Stimulated activated CD4-positive, alpha-beta T cell treated with anti-CD3 and anti-CD28 coated beads, Interleukin-1b, Interleukin-23, amount 100 ng/mL, for 48 hours (primary cell): ENCODE measurements around the gene MGRN1.

Source experiments
- DNase-seq: peaks from one replicate; pipeline ENCODE4 v3.0.0-alpha.2; 2020

MGRN1 gene

DNA sequence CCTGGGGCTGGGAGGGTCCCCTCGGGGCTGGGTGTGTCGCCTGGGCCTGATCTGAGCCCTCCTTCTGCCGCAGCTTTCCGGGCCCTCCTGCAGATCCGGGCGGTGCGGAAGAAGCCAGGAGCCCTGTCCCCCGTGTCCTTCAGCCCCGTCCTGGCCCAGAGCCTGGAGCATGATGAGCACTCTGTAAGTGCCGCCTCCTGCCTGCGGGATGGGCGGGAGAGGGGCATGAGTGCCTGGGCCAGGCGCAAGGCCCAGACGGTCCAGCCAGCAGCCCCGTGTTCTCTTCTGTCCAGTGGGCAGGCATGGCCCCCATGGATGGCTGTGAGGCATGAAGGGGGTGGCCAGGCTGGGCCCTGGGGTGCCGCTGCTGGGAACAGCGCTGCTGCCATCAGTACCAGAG lies 52.8 kb downstream of the MGRN1 start:
- DNase-seq = no peak

DNA sequence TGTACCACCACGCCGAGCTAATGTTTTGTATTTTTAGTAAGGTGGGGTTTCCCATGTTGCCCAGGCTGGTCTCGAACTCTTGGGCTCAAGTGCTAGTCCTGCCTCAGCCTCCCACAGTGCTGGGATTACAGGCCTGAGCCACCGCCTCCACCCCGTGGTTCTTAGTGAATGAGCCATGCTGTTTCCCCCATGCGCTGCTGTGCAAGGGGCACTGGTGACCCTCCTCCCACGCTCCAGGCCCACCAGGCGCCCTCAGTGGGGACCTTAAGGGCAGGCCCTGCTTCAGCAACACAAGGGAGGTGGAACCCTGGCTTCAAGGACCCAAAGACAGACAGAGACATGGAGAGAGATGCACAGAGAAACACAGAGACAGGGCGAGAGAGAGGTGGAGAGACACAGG lies 53.4 kb downstream of the MGRN1 start:
- DNase-seq = no peak

DNA sequence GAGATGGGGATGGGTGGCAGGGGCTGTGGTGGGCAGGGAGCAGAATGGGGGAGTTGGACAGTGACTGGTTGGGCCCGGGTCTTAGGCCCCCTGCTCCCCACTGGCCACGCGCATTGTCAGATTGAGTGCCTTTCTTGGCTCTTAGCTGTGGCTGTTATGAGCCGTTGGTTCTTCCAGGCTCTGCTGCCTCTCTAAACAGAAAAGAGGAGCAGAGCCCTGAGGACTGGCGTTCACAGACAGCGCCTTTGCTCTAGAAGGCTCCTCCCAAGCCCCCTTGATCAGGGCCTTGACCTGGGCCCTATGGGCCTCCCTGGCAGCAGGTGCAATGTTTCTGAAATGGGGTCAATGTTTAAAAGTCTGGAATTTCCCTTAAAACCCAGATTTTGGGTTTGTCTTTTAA lies 54.0 kb downstream of the MGRN1 start:
- no peak for DNase-seq

DNA sequence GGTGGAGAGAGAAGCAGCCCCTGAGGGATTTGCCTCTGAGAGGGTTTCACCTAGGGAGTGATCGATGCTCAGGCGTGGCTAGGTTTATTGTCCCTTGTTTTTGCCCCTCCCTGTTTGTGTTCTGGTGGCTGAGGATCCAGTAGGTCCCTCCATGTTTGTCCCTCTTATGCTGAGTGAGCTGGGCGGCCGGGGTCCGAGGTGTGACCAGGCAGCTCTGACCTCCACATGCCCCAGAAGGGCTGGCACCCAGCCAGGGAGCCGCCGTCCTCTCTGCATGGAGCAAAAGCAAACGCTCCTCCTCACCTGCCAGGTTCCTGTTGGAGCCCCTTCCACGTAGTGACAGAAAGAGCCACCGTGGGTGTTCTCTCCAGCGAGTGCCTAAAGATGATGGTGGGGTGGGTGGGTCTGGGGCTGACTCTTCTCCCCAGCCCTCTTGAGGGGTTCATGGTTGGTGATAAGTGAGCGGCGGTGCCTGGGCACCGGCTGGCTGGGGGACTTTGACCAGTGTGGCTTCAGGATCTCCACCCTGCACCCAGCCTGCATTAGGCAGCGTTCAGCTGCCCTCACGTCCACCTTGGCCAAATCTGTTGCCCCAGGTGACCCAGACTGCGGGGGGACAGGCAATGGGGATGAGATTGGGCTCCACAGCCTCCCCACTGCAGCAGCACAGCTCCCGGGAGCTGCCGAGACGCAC lies 54.7 kb downstream of the MGRN1 start:
- no peak for DNase-seq

DNA sequence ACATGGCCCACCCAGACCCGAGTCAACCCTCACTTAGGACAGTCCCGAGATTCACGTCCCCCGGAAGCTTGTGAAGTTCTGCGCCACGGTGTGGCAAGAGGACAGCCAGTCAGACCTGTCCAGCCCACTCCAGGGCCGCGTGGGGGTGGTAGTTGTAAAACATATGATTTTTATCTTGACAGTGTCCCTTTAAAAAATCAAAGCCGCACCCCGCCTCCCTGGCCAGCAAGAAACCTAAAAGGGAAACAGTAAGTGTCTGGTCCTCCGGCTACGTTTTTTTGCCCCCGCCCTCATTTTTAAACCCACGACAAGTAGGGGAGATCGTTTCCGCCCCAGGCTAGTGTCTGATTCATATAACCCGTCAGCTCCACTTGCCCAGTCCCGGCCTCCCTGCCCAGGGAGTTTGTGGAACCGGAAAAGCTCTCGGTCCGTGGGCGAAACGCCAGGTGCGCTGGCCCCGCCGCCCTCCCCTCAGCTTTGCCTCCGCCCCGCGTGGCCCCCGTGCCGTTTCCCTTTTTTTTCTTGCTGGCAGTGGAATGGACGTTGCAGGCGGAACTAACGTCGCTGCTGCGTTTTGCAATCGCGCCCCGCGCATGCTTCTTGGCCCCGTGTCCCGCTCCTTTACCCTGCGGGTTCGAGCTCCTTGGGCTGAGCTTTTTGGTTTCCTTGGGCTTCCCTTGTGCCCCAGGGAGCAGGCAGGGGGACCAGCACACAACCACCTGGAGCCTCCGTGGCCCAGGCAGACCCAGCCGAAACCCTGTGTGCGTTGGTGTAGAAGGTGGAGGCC lies 55.4 kb downstream of the MGRN1 start:
- no peak for DNase-seq

DNA sequence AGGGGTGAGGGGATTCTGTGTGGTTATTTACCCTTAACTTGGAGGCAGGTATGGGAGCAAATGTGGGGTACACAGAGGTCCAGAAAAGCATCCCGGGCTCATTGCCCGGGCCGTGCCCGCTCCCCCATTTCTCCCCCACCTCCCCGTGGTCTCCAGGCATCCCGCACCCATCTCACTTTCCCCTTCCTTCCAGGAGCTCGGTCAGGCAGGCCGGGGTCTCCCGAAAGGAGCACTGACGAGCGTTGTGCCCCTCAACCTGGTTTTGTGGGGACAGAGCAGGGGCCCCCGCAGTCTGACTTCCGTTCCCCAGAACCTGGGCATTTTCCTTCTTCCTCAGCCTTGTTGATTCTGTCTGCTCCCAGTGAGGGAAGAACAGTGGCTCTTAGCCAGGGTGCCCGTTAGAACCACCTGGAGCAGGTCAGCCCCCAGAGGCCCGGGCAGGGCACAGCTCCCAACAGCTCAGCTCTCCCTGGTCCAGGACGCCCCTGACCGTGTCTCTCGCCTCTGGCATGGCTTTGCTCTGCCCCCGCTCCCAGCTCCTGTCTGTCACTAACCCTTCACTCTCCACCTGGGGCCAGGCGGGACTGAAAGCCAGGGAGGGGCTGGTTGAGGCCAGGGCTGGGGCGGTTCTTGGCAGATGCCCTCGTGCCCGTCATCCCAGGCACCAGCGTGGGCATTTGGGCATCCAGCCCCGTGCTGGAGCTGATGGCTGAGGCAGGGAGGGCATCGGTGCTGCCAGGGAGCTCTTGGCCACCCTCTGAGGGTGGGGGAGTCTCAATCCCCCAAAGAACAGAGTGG lies 56.2 kb downstream of the MGRN1 start:
- no peak for DNase-seq

DNA sequence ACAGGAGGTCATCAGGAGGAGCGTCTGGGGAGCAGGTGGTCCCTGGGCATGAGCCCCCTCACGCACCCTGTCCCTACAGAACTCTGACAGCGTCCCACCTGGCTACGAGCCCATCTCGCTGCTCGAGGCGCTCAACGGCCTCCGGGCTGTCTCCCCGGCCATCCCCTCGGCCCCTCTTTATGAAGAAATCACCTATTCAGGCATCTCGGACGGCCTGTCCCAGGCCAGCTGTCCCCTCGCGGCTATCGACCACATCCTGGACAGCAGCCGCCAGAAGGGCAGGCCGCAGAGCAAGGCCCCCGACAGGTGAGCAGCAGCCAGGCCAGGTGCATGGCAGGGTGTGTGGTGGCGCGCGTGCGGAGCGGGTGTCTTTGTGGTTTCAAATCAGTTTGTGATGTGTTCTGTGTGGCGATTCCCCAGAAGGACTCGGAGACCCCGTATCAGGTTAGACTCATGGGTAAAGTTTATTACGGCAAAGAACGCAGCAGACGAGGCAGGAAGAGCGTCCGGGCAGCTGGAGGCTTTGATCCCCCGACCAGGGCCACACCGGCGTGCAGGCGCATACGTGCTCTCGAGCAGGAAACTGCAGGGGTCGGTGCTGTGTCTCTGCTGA lies 57.0 kb downstream of the MGRN1 start:
- no peak for DNase-seq

DNA sequence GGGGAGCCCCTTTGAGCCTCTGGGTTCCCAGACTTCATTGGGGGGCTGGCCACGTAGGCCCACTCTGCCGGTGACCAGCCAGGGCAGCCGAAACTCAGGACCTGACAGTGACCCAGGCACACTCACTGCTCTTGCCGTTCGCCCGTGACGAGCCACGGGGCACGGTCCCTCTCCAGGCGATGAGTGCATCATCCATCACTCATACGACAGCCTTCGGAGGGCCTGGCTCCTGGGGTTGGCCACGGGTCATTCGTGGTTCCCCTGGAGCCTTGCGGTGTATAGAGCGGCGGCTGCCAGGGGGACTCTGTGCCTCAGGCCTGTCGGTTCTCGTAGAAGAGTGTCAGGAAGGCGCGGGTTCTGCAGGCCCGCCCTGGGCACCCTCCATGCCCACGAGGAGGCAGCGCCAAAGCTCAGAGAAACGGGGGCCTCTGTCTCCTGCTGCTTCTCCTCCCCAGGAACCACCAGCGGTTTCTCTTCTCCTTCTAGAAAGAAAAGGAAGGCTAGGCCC lies 57.5 kb downstream of the MGRN1 start:
- DNase-seq = no peak

DNA sequence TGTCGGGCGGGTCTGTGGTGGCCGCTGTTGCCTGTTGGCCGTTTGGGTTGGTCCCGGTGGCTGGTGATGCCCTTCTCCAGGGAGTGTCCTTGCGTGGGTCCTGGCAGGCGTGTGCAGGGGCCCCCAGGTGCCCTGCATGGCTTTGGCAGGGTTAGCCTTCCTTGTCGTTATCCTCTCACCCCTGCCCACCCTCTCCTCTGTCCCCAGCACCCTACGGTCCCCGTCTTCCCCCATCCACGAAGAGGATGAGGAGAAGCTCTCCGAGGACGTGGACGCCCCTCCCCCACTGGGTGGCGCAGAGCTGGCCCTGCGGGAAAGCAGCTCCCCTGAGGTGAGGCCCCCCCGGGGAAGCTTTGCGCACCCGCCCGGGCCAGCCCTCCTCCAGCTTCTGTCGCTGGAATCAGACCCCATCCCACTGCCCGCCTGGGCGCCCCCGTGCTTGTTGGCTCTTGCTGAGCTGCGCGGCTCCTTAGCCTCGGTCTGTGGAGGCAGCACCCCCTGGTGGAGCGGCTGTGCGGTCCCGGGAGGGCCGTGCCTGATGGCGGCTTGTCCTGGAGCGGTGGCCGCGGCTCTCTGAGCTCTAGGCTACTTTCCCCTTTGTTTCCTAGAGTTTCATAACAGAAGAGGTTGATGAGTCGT lies 58.1 kb downstream of the MGRN1 start:
- DNase-seq = peak; percentile 53

DNA sequence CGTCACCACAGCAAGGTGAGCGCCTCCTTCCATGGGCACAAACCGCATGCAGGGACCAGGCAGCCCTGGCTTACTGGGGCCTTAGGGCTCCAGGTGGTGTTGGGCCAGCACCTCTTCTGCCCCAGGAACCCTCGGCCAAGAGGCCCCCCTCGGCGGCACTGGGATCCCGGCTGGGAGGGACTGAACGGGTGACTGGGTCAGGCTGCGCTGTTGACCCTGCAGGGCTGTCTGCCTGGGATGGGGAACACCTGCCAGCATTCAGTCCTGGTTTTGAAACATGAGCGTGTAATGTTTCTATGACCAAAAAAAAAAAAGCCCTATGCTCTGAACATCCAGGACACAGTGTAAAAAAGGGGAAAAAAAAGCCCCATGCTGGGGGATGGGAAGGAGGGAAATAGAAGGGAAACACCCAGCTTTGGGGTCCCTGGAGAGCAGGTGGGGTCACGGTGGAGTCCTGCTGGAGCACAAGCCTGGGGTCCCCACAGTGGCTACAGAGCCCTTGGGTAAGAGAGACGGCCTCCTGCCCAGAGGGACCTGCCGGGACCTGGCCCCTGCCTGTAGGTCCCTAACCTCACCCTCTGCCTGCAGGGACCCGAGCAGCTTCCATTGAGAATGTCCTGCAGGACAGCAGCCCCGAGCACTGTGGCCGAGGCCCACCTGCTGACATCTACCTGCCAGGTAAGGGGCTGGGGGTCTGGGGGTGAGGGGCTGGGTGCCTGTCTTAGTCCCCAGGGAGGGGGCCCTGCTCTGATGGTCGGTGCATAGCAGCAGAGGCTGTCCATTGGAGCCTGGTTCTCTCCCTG lies 58.8 kb downstream of the MGRN1 start:
- no peak for DNase-seq

DNA sequence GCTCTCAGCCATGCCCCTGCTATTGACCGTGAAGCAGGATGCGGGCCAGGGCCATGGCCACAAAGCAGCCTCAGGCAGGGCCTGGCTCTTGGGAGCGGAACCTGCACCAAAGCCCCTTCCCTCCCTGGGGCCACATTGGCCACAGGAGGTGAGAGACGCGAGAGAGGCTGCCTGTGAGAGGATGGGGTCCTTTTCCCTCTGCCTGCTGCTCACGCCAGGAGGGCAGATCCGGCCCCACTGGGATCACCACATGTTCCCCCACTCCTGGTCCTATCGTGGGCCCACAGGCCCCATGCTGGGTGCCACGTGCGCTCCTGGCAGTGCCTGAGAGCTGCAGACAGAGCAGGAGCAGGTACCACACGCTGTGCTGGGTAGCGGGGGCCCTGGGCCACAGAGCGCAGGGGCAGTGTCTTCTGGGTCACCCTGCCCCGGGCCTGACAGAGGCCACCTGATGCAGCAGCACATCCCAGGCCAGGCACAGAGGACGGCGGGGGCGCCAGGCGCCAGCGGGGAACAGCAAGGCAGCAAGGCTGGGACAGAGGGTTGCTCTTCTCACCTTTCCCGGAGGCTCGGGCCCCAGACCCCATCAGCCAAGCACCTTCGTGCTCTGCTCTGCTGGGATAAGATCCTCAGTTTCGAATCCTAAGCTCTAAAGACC lies 59.6 kb downstream of the MGRN1 start:
- DNase-seq = no peak

DNA sequence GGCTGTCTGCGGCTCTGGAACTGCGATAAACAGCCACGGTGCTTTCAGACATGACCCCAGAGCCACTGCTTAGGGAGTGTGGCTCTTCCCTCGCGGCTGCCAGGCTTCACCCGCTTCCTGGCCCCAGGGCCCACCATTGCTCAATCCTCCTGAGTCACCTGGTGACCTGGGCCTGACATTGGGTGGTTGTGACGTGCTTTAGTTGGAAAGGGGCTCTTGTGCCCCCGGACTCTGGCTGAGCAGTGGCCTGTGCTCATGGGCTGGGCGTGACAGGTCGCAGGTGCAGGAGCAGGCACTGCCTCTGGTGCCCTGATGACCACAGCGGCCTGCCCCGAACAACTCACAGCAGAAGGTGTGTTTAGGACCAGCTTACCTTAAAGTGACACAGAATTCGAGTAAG lies 60.1 kb downstream of the MGRN1 start:
- DNase-seq = no peak

DNA sequence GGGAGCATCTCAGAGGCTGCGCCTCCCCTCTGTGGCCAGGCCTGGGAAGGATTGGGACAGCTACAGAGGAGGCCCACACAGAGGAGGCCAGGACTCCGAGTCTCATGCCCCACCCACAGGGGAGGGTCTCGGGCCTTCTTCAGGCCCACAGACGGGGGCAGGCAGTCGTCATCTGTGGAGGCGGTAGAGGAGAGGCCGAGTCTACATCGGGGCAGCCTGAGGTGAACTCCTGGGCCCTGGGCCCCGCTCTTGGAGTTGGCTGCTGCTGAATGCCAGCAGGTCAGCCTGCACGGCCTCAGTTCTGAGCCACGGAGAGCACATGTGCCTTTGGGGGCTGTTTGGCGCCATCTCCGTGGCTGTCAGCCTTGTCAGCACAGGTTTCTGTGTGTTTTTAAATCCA lies 60.7 kb downstream of the MGRN1 start:
- DNase-seq = no peak

DNA sequence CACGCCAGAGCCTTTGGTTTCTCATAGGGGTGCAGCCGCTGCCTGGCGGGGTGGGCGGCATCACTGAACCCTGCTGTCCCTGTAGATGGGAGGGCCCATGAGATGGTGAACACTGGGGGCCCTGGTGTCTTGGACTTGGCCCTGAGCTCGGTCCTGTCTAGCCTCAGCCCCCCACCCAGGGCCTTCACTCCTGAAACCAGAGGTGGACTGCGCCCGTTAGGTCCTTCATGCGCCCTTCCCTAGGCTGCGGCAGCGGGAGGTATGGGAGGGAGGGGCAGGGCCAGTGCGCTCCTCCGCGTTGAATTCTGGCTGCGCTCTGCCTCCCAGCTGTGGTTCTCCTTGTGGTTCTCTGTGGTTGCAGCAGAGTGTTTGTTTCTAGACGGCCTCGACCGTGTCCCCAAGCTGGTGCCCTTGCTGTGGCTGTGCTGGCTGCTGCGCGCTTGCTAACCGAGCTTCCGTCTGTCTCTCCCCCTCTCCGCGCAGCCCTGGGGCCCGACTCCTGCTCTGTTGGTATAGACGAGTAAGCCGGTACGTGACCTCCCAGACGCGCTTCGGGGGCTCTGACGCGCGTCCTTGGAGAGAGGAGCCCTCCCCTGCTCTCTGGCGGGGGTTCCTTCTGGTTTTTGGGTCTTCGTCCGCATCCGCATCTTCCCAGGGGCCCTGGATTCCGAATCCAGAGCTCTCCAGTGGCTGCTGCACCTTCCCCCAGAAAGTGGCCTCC lies 61.3 kb downstream of the MGRN1 start:
- no peak for DNase-seq

DNA sequence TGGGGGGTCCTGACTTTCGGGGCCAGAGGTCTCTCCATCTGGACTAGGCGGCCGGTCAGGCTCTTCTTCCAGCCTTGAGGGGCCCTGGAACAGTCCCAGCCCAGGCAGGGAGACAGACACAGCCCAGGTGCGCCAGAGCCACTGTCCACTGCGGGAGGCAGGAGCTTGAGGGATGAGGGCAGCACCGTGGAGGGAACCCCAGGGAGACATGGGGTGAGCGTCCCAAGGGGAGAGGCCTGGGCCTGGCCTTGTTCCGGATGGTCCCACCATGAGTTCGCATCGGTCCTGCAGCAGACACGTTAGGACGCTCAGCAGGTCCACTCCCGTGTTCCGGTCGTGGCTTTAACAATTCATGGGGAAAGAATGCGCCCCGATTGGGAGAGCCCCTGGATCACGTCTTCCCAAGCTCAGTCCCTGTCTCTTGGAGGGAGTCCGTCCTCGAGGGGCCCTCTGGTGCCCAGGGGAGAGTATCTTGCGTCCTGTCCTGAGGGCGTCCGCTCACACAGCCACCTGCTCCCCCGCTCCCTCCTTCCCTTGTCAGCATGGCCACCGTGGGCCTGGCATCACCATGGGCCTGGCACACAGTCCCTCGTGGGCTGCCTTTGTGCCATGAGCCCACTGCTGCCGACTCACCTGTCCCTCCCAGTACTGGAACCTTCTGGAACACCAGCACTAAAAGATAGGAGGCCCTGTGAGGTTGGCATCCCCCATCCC lies 62.0 kb downstream of the MGRN1 start:
- DNase-seq = no peak

DNA sequence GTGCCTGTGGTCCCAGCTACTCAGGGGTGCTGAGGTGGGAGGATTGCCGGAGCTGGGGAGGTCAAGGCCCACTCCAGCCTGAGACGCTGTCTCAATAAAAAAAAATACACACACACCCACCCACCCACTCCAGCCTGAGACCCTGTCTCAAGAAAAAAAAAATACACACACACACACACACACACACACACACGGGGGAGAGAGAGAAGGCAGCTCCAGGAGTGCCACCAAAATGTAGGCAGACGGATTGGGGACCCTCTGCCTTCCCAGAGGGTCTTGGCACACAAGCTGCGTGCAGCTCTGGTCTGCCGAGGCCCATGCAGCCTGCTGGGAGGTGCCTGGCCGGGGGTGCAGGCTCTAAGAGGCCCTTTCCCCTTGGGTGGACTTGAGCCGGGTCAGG lies 62.8 kb downstream of the MGRN1 start:
- DNase-seq = no peak

DNA sequence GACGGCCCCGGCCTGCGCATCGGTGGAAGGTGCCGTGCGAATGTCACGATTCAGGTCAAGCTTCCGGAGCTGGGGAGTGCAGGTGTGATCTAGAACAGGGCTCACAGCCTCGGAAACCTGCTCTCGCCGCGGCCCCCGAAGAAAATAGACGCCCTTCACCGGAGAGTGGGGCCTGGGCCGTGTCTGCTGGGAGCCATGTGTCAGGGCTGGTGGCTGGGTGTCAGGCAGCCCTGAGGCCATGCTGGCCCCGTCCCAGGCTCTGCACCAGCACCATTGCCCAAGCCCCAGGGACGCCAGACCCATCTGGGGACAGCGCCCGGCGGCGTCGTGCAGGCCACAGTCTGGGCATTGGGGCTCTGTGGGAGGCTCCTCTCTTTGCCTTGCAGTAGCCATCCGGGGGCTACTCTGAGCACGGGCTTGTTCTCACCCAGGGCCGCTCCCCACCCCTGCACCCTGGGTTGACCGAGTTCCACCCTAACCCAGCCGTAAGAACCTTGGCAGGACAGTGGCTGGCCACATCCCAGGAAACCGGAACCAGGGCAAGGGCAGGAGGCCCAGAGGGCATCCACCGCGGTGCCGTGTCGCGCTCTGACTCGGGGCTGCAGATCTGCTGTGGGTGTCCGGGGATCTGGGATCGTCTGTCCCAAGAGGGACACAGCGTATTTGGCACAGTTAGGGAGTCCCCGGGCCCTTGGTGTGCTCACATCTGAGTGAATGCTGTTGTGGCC lies 63.5 kb downstream of the MGRN1 start:
- no peak for DNase-seq

DNA sequence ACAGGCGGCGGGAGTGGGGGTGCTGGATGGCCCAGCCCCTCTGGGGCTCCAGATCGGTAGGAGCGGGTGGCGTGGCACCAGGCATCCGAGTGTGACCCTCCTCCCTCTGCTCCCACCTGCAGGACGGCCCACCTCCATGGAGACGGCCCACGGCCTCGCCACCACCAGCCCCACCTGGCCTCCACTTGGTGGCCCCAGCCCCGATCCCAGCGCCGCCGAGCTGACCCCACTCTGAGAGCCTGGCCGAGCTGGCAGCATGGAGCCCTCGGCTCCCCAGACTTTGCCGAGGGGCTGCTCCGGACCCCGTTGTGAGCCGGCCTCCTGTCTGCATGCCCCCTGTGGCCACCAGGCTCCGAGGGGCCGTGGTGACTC lies 64.0 kb downstream of the MGRN1 start:
- no peak for DNase-seq

DNA sequence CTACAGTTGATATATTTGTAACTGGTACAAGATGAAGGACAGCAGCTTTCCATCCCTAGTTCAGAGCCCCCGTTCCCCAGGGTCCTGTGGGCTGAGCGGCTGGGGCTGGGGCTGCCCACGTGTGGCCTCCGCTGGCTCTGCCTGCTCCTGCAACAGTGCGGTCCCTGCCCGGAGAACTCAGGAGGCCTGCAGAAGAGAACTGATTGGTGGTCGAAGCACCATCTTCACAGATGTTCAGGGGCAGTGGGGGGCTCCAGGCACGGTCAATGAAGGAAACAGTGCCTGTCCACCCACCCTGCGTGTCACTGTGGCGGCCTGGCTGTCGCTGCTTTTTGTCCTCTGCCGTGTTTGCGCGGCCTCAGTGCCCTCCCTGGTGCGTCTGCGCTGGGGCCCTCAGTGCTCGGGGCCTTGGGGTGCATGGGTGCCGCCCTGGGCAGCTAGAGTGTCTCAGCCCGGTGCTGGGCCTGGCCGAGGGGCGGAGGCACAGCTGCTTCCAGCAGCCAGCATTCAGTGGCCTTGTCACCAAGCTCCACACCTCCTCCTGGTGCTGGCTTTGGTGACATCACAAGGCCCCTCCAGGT lies 64.6 kb downstream of the MGRN1 start:
- DNase-seq = no peak
